ENCODE results near the gene PKP4. TPM values are rescaled to one million over a fixed set of nuclear protein-coding genes. Genes with fewer than 3 reads are reported as not detected.

Gene PKP4
- total and polyA plus RNA-seq, 7 donors: 14.4 to 41.3 (median 27.5) TPM

GRCh38 chr2:158677542-158677941, 220.8 kb downstream of the PKP4 start:
- Histone ChIP-seq H3K9me3 (no peaks in the 10 kb centered on the region), H3K27ac (no peak overlapping the region), H3K4me3 (no peak overlapping the region), H3K36me3 (peaks cover 0 to 60% (median 22%) of the 10 kb centered on the region in 4 donors), H3K27me3 (no peaks in the 10 kb centered on the region), H3K4me1 (no peaks in the 10 kb centered on the region)
- WGBS, 2 donors: 88 to 89% methylated on average over 4 of the region's 4 CpGs
- DNase-seq: no peak
- intact Hi-C loops (cut with DNase I): no loop called here
- TF ChIP-seq POLR2A (IDR thresholded peaks at IDR 0.05): no peak
- TF ChIP-seq EP300 (IDR thresholded peaks at IDR 0.05): no peak
- no peak for TF ChIP-seq POLR2AphosphoS5 (IDR thresholded peaks at IDR 0.05)
- no peak for TF ChIP-seq CTCF (IDR thresholded peaks at IDR 0.05)

GRCh38 chr2:158681816-158682215, 225.1 kb downstream of the PKP4 start:
- DNase-seq: no peak
- intact Hi-C loops (cut with DNase I): no loop called here
- WGBS, 2 donors: 49 to 68% methylated on average over 2 of the region's 2 CpGs
- H3K36me3 ChIP-seq: peaks cover 0 to 28% (median 12%) of the 10 kb centered on the region in 4 donors
- H3K27ac ChIP-seq: no peak overlapping the region
- no peak for TF ChIP-seq EP300 (IDR thresholded peaks at IDR 0.05)
- TF ChIP-seq CTCF (IDR thresholded peaks at IDR 0.05): no peak
- no peak for TF ChIP-seq POLR2AphosphoS5 (IDR thresholded peaks at IDR 0.05)
- TF ChIP-seq POLR2A (IDR thresholded peaks at IDR 0.05): no peak
- H3K4me3 ChIP-seq: no peak overlapping the region
- no peaks in the 10 kb centered on the region for H3K9me3 ChIP-seq
- H3K27me3 ChIP-seq: no peaks in the 10 kb centered on the region
- no peaks in the 10 kb centered on the region for H3K4me1 ChIP-seq

GRCh38 chr2:158685646-158686045, 228.9 kb downstream of the PKP4 start:
- DNase-seq: no peak
- Histone ChIP-seq H3K4me1 (no peaks in the 10 kb centered on the region), H3K27me3 (no peaks in the 10 kb centered on the region), H3K27ac (no peak overlapping the region), H3K9me3 (no peaks in the 10 kb centered on the region), H3K36me3 (peaks cover 0 to 1% (median 0%) of the 10 kb centered on the region in 4 donors), H3K4me3 (no peak overlapping the region)
- WGBS, 2 donors: 67 to 72% methylated on average over 3 of the region's 3 CpGs
- intact Hi-C loops (cut with DNase I): no loop called here
- TF ChIP-seq EP300 (IDR thresholded peaks at IDR 0.05): no peak

GRCh38 chr2:158686210-158686691, 229.5 kb downstream of the PKP4 start:
- Histone ChIP-seq H3K4me1 (no peaks in the 10 kb centered on the region), H3K9me3 (no peaks in the 10 kb centered on the region), H3K36me3 (no peaks in the 10 kb centered on the region), H3K27ac (no peak overlapping the region), H3K27me3 (no peaks in the 10 kb centered on the region), H3K4me3 (no peak overlapping the region)
- 74 to 75% methylated on average over 11 of the region's 11 CpGs for WGBS, 2 donors
- no peak for TF ChIP-seq EP300 (IDR thresholded peaks at IDR 0.05)
- TF ChIP-seq CTCF (IDR thresholded peaks at IDR 0.05): no peak
- no peak for TF ChIP-seq POLR2AphosphoS5 (IDR thresholded peaks at IDR 0.05)
- no peak for TF ChIP-seq POLR2A (IDR thresholded peaks at IDR 0.05)
- no peak for DNase-seq
- intact Hi-C loops (cut with DNase I): no loop called here

- intact Hi-C loops (cut with DNase I): no loop called here
- no peaks in the 10 kb centered on the region for H3K36me3 ChIP-seq
- no peaks in the 10 kb centered on the region for H3K9me3 ChIP-seq
- H3K27me3 ChIP-seq: no peaks in the 10 kb centered on the region
- H3K27ac ChIP-seq: no peak overlapping the region
- TF ChIP-seq EP300 (IDR thresholded peaks at IDR 0.05) (no peak), CTCF (IDR thresholded peaks at IDR 0.05) (no peak), POLR2AphosphoS5 (IDR thresholded peaks at IDR 0.05) (no peak), POLR2A (IDR thresholded peaks at IDR 0.05) (no peak)
- no peaks in the 10 kb centered on the region for H3K4me1 ChIP-seq
- 93 to 94% methylated on average over 3 of the region's 3 CpGs for WGBS, 2 donors
- DNase-seq: no peak
- no peak overlapping the region for H3K4me3 ChIP-seq
Observed at GRCh38 chr2:158687315-158687714, 230.6 kb downstream of the PKP4 start.
